GM19468 (cell line): ENCODE results near the gene DYSF.

Source experiments
- ATAC-seq: cut with Tn5 transposase; IDR thresholded peaks from one replicate; pipeline ENCODE4 v1.9.1; 2021; ENCODE audit warnings: mild to moderate bottlenecking, moderate library complexity, moderate number of reproducible peaks; ENCODE audit not compliant: unreplicated experiment; ENCODE audit errors: extremely low read depth

The DYSF gene

GRCh38 chr2:71712158-71712818, 258.9 kb downstream of the DYSF start:
- ATAC-seq: no peak

DNA sequence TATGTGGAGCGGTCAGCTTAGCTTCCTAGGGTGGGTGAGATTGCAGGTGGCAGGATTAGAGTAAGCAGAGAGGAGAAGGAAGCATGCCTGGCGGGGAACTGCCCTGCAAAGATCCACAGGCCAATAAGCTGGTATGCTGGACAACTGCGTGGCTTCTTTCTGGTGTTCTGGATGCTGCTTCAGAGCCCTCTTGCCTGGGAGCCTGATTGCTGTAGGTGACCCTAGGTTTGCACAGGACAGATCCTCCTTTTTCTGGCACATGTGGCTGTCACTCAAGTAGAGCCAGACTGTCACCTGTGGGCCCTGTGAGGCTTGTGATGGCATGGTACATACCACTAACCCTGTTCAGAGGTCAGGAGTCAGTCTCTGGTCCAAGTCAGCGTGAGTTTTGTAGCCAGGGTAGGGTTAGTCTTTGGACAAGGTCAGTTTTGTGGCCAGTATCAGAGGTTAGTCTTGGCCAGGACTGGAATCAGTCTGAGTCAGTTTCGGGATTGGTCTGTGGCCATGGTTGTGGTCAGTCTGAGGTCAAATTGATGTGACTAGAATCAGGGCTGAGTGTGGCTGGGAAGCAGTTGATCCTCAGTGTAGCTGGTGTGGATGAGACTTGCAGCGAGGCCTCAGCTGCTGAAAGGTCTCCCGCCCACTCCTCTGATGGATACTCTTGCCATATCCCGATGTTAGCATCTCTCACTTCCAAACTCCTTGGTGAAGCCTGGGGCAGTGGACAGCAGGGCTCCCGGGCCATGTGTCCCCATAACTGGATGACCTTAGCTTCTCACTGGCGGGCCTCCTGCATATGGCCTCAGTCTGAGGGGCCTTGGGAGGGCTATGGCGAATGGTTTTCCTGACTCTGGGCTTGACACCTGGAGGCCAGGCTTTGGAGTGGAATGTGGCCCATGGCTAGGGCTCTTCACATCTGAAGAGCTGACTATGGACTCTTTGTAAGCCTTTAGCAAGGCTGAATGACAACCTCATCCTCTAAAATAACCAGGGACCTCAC, 260.5 kb downstream of the DYSF start:
- ATAC-seq: no peak

DNA sequence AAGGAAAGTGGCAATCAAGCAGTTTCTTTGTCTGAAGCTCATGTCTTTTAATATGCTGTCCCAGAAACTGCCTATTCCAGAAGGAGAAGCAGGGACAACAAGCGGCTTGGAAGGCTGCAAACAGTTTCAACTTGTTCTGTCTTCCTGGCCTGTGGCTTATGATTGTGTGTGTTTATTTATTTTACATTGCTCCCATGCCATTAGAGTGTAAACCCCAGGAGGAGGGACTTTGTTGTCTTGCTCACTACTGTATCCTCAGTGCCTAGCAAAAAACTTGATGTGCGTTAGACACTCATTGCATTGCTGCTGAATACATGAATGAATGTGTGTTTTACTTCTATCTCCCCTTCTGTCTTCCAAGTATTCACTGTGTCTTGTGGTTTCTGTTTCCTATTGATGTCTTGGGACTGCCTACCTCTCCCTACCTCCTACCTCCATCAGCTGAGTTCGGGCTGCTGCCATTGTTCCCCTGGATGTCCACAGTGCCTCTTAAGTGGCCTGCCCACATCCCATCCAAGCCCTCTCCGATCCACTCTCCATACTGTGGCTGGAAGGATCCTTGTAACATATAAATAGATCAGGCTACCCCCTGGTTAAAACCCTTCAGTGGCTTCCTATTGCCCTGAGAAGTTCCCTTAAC, 261.4 kb downstream of the DYSF start:
- ATAC-seq: no peak

DNA sequence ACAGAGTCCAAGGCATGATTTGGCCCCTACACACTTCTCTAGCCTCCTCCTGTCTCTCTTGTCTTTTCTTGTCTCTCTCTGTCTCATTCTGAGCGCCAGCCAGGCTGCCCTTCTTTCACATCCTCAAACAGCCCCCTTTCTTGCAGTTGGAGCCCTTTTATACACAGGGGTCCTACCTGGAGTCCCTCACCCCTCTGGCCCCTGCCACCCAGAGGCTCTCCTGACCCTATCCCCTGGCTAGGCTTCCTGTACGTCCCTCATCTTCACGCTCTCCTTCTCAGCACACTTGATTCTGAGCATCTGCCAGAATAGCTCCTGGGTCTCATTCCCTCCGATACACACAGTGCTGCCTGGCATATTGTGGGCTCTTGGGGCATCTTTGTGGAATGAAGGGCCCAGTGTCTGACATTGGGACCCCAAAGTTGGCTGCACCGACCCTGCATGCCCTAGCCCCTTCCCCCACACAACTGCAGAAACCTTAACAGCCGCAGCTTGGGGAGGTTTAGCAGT, 261.9 kb downstream of the DYSF start:
- ATAC-seq: no peak

DNA sequence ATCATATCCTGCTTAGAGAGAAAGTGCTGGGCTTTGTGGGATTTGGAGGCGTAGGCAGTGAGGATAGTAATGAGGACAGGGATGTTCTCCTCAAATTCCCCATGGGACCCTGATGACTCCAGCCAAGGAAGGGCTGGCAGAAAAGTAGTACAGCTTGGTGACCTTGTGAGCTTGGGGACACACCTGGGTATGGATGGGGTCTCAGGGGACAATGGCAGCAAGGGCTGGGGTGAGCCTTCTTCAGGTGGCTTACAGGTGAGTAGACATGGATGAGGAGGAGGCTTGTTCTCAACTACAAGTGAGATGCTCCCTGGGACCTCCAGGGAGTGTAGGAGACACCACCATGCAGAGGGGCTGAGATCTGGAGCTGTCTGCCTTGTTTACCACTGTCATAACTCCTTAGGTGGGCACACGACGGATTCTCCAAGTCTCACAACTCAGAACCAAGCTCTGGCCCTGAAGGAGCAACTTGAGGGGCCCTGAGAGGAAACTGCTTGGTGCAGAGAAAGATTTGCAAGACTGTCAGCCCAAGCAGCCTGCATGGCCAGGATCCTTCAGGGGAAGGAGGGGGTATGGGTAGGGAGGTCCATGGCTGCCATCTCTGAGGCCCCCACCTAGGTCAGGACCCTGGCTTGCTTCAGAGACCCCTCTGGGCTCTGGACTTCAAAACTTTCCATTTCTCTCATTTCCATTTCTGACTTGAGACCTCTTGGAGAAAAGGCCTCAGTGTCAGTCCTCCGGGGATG, 262.8 kb downstream of the DYSF start:
- no peak for ATAC-seq

GRCh38 chr2:71716697-71717624, 263.6 kb downstream of the DYSF start:
- ATAC-seq: no peak

GRCh38 chr2:71718686-71719085, 265.3 kb downstream of the DYSF start:
- no peak for ATAC-seq

- no peak for ATAC-seq
Observed at GRCh38 chr2:71719520-71720282, 266.3 kb downstream of the DYSF start.

- no peak for ATAC-seq
Observed at GRCh38 chr2:71720283-71720560, 266.9 kb downstream of the DYSF start.

DNA sequence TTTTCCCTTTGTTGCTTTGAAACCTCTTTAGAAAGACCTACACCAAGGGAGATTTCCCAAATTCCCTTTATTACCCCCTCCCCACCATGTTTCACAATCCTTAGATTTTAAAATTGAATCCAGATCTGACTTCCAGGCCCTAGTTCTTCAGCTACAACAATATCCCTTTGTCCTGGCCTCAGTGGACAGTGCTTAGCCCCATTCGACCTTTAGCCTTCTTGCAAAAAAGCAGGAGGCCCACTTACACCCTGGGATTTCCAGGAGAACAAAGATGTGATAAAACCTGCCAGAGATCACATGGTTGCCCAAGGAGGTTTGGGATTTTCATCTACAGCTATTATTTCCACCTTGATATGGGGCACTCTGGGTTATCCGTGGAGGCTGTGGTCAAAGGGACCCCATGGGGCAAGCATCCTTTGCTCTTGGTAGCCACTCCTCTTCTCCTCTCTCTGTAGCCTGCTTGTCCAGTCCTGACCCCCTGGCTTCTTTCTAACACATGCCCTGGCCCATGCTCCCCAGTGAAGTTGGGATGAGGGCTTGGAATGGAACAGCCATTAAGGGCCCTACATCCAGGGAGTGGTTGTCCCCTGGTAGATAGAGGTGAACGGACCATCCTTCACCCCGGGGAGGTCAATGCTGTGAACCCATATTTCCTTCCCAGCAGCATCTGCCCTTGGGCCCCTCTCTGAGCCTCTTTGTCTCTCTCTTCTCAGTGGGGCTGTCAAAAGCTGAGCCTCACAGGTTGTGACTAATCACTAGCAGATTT, 267.4 kb downstream of the DYSF start:
- no peak for ATAC-seq

DNA sequence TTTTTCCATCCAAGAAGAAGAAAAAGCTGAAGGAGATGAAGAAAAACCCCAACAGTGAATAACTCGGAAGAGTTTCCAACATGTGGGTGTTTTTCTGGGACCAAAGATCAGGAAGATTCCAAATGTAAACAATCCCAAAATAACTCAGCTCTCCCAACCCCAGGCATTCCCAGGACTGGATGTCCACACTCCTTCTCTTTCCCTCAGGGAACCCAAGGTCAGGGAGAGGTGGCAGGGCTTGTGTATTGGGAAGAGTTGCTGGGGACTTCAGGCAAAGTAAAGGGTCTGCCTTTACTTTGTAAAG, 268.0 kb downstream of the DYSF start:
- ATAC-seq: no peak

GRCh38 chr2:71721669-71722068, 268.3 kb downstream of the DYSF start:
- ATAC-seq: no peak

GRCh38 chr2:71722286-71722685, 268.9 kb downstream of the DYSF start:
- ATAC-seq: no peak

- ATAC-seq: no peak
Observed at GRCh38 chr2:71724793-71725192, 271.4 kb downstream of the DYSF start.

DNA sequence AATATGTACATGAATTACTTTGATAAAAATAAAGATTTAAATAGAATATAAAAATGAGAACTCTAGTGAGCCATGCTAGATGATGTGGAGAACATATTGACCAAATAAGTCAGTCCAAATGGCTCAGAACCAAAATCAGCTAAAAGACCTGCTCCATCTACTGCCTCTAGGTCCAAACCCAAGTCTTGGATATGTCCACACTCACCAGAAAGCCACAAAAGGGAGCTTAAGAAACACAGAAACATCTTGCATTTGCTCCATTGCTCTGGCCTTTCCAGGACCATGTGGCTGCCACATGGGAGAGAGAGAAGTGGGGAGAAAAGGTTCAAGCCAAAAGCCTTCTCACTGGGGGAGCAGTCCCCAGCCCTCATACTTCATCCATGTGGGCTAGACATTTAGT, 272.5 kb downstream of the DYSF start:
- no peak for ATAC-seq

- no peak for ATAC-seq
Observed at GRCh38 chr2:71727562-71727961, 274.2 kb downstream of the DYSF start.

- ATAC-seq: no peak
Observed at GRCh38 chr2:71728036-71728435, 274.7 kb downstream of the DYSF start.

DNA sequence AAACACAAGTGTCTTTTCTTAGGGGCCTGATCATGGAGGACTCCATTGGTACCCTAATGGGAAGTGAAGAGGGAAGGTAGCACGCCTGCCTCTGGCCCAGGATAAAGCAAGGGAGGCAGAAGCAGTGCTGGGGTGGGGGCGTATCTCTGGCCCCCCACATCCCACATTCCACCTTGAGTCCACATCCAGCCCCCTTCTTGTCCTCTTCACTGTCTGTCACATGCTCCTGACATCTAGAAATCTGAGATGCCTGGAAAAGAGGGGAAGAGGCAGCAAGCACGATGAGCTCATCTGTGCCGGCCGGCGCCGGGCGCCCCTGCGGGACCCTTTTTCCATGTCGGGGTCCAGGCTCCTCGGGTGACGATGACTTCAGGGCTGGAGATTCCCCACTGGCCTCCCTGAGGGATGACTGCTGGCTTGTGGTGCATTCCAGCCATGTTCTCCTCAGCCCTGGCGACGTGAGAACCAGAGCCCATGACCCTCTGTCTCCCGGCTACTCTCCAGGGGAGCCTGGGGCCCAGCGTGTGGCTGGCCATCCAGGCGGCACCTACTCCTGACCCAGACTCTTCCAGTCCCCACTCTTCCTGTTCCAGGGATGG, 277.5 kb downstream of the DYSF start:
- no peak for ATAC-seq
